Measurements from ENCODE around the gene ARL6IP5. TPM values are rescaled to one million over a fixed set of nuclear protein-coding genes. Genes with fewer than 3 reads are reported as not detected.
A peak's percentile ranks its signal among the peaks of the same experiment; 100 is the strongest.

ARL6IP5 gene
- total and polyA plus RNA-seq, 2 of the 13 experiments (the other 11 are each of a cell fraction or from before 2014, with no cell fraction given), result 23.7 to 29.6 TPM

DNA sequence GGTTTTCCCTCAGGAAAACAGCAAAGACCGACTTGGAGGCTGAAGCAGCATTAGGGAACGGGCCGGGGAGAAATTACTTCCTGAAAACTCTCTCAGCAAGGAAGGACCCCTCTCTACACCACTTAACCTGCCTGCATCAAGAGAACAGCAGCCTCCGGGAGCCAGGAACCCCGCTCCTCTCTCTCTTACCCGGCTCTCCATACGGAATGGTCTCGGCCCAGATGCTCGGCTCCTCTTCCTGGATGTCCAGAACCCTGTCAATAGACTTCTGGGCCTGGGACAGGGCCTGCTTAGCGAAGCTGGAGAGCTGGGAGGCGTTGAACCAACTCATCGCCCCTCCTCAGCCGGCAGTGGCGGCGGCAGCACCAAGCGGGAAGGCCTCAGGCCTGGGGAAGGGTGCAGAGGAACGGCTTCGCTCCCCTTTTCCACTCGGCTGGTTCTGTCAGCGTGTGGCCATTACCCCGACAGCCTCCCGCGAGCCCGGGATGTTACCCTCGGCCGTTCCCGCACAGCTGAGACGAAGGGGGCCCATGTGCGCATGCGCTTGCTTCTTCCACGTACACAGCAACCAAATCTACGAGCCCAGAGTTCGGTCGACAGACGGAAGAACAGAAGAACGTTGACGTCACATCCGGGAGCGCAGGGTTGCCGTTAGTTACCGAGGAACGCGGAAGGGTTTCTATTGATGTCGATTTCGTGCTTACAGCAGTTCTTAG lies 32.8 kb upstream of the ARL6IP5 start, which contains the start of gene TMF1 (continued):
- TF ChIP-seq ELF1 (CRISPR knock-in tag; IDR thresholded peaks at IDR 0.05), result peak; percentile 93
- TF ChIP-seq FOXK2 (IDR thresholded peaks at IDR 0.05), result peak; percentile 85
- no peak for TF ChIP-seq ZBTB7B (CRISPR knock-in tag; IDR thresholded peaks at IDR 0.05)
- TF ChIP-seq ZC3H4 (CRISPR knock-in tag; IDR thresholded peaks at IDR 0.05; ENCODE audit: borderline replicate concordance), result no peak
- TF ChIP-seq, protein P1, sequence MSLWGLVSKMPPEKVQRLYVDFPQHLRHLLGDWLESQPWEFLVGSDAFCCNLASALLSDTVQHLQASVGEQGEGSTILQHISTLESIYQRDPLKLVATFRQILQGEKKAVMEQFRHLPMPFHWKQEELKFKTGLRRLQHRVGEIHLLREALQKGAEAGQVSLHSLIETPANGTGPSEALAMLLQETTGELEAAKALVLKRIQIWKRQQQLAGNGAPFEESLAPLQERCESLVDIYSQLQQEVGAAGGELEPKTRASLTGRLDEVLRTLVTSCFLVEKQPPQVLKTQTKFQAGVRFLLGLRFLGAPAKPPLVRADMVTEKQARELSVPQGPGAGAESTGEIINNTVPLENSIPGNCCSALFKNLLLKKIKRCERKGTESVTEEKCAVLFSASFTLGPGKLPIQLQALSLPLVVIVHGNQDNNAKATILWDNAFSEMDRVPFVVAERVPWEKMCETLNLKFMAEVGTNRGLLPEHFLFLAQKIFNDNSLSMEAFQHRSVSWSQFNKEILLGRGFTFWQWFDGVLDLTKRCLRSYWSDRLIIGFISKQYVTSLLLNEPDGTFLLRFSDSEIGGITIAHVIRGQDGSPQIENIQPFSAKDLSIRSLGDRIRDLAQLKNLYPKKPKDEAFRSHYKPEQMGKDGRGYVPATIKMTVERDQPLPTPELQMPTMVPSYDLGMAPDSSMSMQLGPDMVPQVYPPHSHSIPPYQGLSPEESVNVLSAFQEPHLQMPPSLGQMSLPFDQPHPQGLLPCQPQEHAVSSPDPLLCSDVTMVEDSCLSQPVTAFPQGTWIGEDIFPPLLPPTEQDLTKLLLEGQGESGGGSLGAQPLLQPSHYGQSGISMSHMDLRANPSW (CRISPR knock-in tag; IDR thresholded peaks at IDR 0.05; ENCODE audit: borderline replicate concordance), result no peak
- no peak for TF ChIP-seq ZNF317 (CRISPR knock-in tag; IDR thresholded peaks at IDR 0.05)
- no peak for TF ChIP-seq ZNF781 (CRISPR knock-in tag; IDR thresholded peaks at IDR 0.05; ENCODE audit: borderline replicate concordance, not compliant biosample characterization)
- TF ChIP-seq FOXO1 (CRISPR knock-in tag; IDR thresholded peaks at IDR 0.05), result no peak; the same call in 1 of the 2 replicates
- TF ChIP-seq, protein P2, sequence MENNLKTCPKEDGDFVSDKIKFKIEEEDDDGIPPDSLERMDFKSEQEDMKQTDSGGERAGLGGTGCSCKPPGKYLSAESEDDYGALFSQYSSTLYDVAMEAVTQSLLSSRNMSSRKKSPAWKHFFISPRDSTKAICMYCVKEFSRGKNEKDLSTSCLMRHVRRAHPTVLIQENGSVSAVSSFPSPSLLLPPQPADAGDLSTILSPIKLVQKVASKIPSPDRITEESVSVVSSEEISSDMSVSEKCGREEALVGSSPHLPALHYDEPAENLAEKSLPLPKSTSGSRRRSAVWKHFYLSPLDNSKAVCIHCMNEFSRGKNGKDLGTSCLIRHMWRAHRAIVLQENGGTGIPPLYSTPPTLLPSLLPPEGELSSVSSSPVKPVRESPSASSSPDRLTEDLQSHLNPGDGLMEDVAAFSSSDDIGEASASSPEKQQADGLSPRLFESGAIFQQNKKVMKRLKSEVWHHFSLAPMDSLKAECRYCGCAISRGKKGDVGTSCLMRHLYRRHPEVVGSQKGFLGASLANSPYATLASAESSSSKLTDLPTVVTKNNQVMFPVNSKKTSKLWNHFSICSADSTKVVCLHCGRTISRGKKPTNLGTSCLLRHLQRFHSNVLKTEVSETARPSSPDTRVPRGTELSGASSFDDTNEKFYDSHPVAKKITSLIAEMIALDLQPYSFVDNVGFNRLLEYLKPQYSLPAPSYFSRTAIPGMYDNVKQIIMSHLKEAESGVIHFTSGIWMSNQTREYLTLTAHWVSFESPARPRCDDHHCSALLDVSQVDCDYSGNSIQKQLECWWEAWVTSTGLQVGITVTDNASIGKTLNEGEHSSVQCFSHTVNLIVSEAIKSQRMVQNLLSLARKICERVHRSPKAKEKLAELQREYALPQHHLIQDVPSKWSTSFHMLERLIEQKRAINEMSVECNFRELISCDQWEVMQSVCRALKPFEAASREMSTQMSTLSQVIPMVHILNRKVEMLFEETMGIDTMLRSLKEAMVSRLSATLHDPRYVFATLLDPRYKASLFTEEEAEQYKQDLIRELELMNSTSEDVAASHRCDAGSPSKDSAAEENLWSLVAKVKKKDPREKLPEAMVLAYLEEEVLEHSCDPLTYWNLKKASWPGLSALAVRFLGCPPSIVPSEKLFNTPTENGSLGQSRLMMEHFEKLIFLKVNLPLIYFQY (CRISPR knock-in tag; IDR thresholded peaks at IDR 0.05; ENCODE audit: borderline replicate concordance), result no peak
- no peak for TF ChIP-seq IKZF4 (CRISPR knock-in tag; IDR thresholded peaks at IDR 0.05; ENCODE audit: borderline replicate concordance, low read depth, not compliant biosample characterization)
- TF ChIP-seq JDP2 (CRISPR knock-in tag; IDR thresholded peaks at IDR 0.05; ENCODE audit: borderline replicate concordance), result no peak
- TF ChIP-seq ZNF441 (CRISPR knock-in tag; IDR thresholded peaks at IDR 0.05; ENCODE audit: borderline replicate concordance), result peak; percentile 62; the same call in 1 of the 2 replicates
- no peak for TF ChIP-seq ZNF18 (CRISPR knock-in tag; IDR thresholded peaks at IDR 0.05; ENCODE audit: insufficient replicate concordance)
- TF ChIP-seq THAP7 (CRISPR knock-in tag; IDR thresholded peaks at IDR 0.05), result peak; percentile 79; the same call in 1 of the 2 replicates
- peak; percentile 96 for TF ChIP-seq CREM (IDR thresholded peaks at IDR 0.05)
- TF ChIP-seq CREM (CRISPR knock-in tag; IDR thresholded peaks at IDR 0.05), result 0 out of 2 replicates have a peak, but pooled peaks have one; percentile 39
- TF ChIP-seq ADNP (CRISPR knock-in tag; IDR thresholded peaks at IDR 0.05), result no peak
- peak; percentile 96 for TF ChIP-seq PHF8 (CRISPR knock-in tag; IDR thresholded peaks at IDR 0.05)
- TF ChIP-seq NONO (IDR thresholded peaks at IDR 0.05), result no peak
- TF ChIP-seq NONO (CRISPR knock-in tag; conservative IDR thresholded peaks at IDR 0.05), result 0 out of 2 replicates have a peak, but pooled peaks have one; percentile 49
- TF ChIP-seq ZSCAN29 (CRISPR knock-in tag; conservative IDR thresholded peaks at IDR 0.05), result no peak

Data from HepG2 (cell line).